Measurements from ENCODE around the gene NOB1. TPM values are rescaled to one million over a fixed set of nuclear protein-coding genes. Genes with fewer than 3 reads are reported as not detected.

NOB1 gene
- total RNA-seq, 1 experiment from 2014 or later, result 101 TPM

DNA sequence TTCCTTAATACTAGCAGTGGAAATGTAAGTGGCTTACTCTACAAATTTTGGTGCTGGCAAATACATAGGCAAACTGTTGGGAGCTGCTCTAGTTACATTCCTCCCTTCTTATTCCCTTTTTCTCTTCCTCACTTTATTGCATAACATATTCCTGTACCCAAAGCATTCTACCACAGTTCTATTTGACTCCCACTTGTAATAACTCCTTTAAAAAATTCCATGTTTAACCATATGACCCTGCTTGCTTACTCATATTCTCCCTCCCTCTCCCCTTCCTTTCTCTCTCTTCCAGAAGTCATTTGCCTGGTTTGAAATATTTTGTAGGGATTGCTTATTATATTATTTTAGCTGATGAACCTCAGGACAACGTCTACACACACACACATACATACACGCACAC is 51.1 kb downstream of the NOB1 start:
- H4K5ac ChIP-seq (ENCODE audit: insufficient read length, low read depth, low read length), result no peak overlapping the region
- H3K79me2 ChIP-seq (ENCODE audit: insufficient read depth, low read length), result no peaks in the 10 kb centered on the region
- H2BK120ac ChIP-seq (ENCODE audit: low read depth, low read length, poor library complexity, severe bottlenecking), result no peak overlapping the region
- no peak overlapping the region for H3K23ac ChIP-seq (ENCODE audit: insufficient read length, low read depth, low read length)
- H3K27ac ChIP-seq (ENCODE audit: insufficient read length, low read depth, low read length), result no peak overlapping the region
- H2BK15ac ChIP-seq (ENCODE audit: low read depth, low read length), result no peak overlapping the region
- H3T11ph ChIP-seq (ENCODE audit: low read length), result no peak overlapping the region
- no peaks in the 10 kb centered on the region for H3K4me1 ChIP-seq (ENCODE audit: insufficient read depth, low read length)
- Mint-ChIP-seq H3K4me1 (no peaks in the 10 kb centered on the region), H3K4me3 (no peak overlapping the region), H3K36me3 (ENCODE audit: insufficient read depth in 1 of 3, low read depth in 3 of 3) (peaks cover 0 to 2% (median 0%) of the 10 kb centered on the region in 3 experiments; a peak in 3 of 7 replicates), H3K27ac (peak overlapping the region in 1 of 3 experiments; percentile 21; a peak in 1 of 7 replicates), H3K9me3 (no peaks in the 10 kb centered on the region), H3K27me3 (ENCODE audit: low read depth) (no peaks in the 10 kb centered on the region)
- H2BK12ac ChIP-seq (ENCODE audit: insufficient read length, low read depth, low read length), result no peak overlapping the region
- H3K9ac ChIP-seq (ENCODE audit: extremely low read depth, insufficient read length, low read length), result no peak overlapping the region
- H3K4me2 ChIP-seq (ENCODE audit: insufficient read depth, insufficient read length, low read length), result no peak overlapping the region
- no peak overlapping the region for H3K56ac ChIP-seq (ENCODE audit: insufficient read length, low read depth, low read length)
- no peaks in the 10 kb centered on the region for H3K27me3 ChIP-seq (ENCODE audit: insufficient read depth, low read length)
- no peaks in the 10 kb centered on the region for H4K20me1 ChIP-seq (ENCODE audit: control insufficient read depth, insufficient read depth, insufficient read length)
- H3K4ac ChIP-seq (ENCODE audit: low read depth, low read length), result no peak overlapping the region
- H2BK20ac ChIP-seq (ENCODE audit: low read depth, low read length, poor library complexity, severe bottlenecking), result no peak overlapping the region
- H3K18ac ChIP-seq (ENCODE audit: insufficient read length, low read depth, low read length), result no peak overlapping the region
- TF ChIP-seq, protein P1, sequence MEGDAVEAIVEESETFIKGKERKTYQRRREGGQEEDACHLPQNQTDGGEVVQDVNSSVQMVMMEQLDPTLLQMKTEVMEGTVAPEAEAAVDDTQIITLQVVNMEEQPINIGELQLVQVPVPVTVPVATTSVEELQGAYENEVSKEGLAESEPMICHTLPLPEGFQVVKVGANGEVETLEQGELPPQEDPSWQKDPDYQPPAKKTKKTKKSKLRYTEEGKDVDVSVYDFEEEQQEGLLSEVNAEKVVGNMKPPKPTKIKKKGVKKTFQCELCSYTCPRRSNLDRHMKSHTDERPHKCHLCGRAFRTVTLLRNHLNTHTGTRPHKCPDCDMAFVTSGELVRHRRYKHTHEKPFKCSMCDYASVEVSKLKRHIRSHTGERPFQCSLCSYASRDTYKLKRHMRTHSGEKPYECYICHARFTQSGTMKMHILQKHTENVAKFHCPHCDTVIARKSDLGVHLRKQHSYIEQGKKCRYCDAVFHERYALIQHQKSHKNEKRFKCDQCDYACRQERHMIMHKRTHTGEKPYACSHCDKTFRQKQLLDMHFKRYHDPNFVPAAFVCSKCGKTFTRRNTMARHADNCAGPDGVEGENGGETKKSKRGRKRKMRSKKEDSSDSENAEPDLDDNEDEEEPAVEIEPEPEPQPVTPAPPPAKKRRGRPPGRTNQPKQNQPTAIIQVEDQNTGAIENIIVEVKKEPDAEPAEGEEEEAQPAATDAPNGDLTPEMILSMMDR (conservative IDR thresholded peaks at IDR 0.05), result no peak
- no peak overlapping the region for H3K14ac ChIP-seq (ENCODE audit: insufficient read depth, low read length)
- no peak overlapping the region for H4K8ac ChIP-seq (replicated peaks; ENCODE audit: insufficient read length, low read depth, low read length)
- no peaks in the 10 kb centered on the region for H3K9me3 ChIP-seq (ENCODE audit: control insufficient read depth, low read depth, low read length)
- no peak overlapping the region for H2AK5ac ChIP-seq (ENCODE audit: insufficient read length, low read length)
- H2AFZ ChIP-seq (ENCODE audit: low read length), result no peak overlapping the region
- H4K91ac ChIP-seq (ENCODE audit: insufficient read length, low read depth, low read length), result no peak overlapping the region
- no peaks in the 10 kb centered on the region for H3K23me2 ChIP-seq (ENCODE audit: insufficient read length, low read depth, low read length, poor library complexity, severe bottlenecking)
- no CpG with 5 or more reads among the region's 2 CpGs for WGBS (ENCODE audit: extremely low coverage, insufficient read length, low lambda C conversion rate)
- no peaks in the 10 kb centered on the region for H3K79me1 ChIP-seq (ENCODE audit: insufficient read depth, low read depth, low read length, poor library complexity, severe bottlenecking)
- no peak overlapping the region for H2BK5ac ChIP-seq (ENCODE audit: insufficient read length, low read length)
- DNase-seq, result no peak

All from H9 (cell line).